Activated CD4-positive, CD25-positive, alpha-beta regulatory T cell treated with anti-CD3 and anti-CD28 coated beads, Interleukin-2, amount 50 U/mL, for 72 hours (primary cell): ENCODE data around the gene EFR3B.
A peak's percentile ranks its signal among the peaks of the same experiment; 100 is the strongest.
"Not testable (repeated sequence)": the region's sequence is repeated elsewhere in the genome, so short reads cannot be mapped to it uniquely, and the experiment has no call there.

Experiments used
- DNase-seq: peaks from one replicate; pipeline ENCODE4 v3.0.0; 2021

Gene EFR3B

GRCh38 chr2:25041928-25042320 lies at the start of gene EFR3B:
TSS of gene EFR3B (plus strand) at chr2:25042076. CDS start at chr2:25042313, 237 bp downstream.
- DNase-seq, result peak; percentile 89

GRCh38 chr2:24993406-24994145 lies 48.3 kb upstream of the EFR3B start:
- DNase-seq, result no peak

- no peak for DNase-seq
Measured at GRCh38 chr2:24994146-24994724, 47.6 kb upstream of the EFR3B start.

GRCh38 chr2:24999097-24999496 lies 42.8 kb upstream of the EFR3B start:
- DNase-seq, result not testable (repeated sequence)

GRCh38 chr2:25000036-25000435 lies 41.8 kb upstream of the EFR3B start:
- DNase-seq, result no peak

- DNase-seq, result no peak
Measured at GRCh38 chr2:25000503-25001324, 41.2 kb upstream of the EFR3B start.

- DNase-seq, result no peak
Measured at GRCh38 chr2:25001325-25001637, 40.6 kb upstream of the EFR3B start.

GRCh38 chr2:25002066-25002465 lies 39.8 kb upstream of the EFR3B start:
- no peak for DNase-seq

- DNase-seq, result no peak
Measured at GRCh38 chr2:25009954-25010353, 31.9 kb upstream of the EFR3B start.

GRCh38 chr2:25011342-25011741 lies 30.5 kb upstream of the EFR3B start:
- not testable (repeated sequence) for DNase-seq

GRCh38 chr2:25014631-25015030 lies 27.2 kb upstream of the EFR3B start:
- DNase-seq, result no peak

- no peak for DNase-seq
Measured at GRCh38 chr2:25018681-25019080, 23.2 kb upstream of the EFR3B start.

- no peak for DNase-seq
Measured at GRCh38 chr2:25021791-25022362, 20.0 kb upstream of the EFR3B start.

- DNase-seq, result no peak
Measured at GRCh38 chr2:25023333-25023732, 18.5 kb upstream of the EFR3B start.

- DNase-seq, result no peak
Measured at GRCh38 chr2:25025229-25026007, 16.5 kb upstream of the EFR3B start.

- no peak for DNase-seq
Measured at GRCh38 chr2:25026008-25026530, 15.8 kb upstream of the EFR3B start.

GRCh38 chr2:25029183-25029554 lies 12.7 kb upstream of the EFR3B start:
- DNase-seq, result no peak

GRCh38 chr2:25030702-25031101 lies 11.2 kb upstream of the EFR3B start:
- DNase-seq, result no peak

GRCh38 chr2:25032094-25032493 lies 9.8 kb upstream of the EFR3B start:
- DNase-seq, result no peak

GRCh38 chr2:25032901-25033300 lies 9.0 kb upstream of the EFR3B start:
- no peak for DNase-seq

GRCh38 chr2:25034081-25034480 lies 7.8 kb upstream of the EFR3B start:
- no peak for DNase-seq

GRCh38 chr2:25035537-25036220 lies 6.2 kb upstream of the EFR3B start:
- DNase-seq, result no peak
